Stimulated activated naive CD8-positive, alpha-beta T cell treated with anti-CD3 and anti-CD28 coated beads, Interleukin-15, Interleukin-2, amounts not matched to agents 100 ng/mL and 50 ng/mL, for 24 hours (primary cell): ENCODE data around the gene COL24A1.
A peak's percentile ranks its signal among the peaks of the same experiment; 100 is the strongest.
"Not testable (repeated sequence)": the region's sequence is repeated elsewhere in the genome, so short reads cannot be mapped to it uniquely, and the experiment has no call there.

ENCODE experiments used
- H3K27ac Mint-ChIP-seq: one replicate; pipeline ENCODE4 v1.8.0; 2021; ENCODE audit warnings: mild to moderate bottlenecking, mixed read lengths
- H3K27me3 Mint-ChIP-seq: one replicate; pipeline ENCODE4 v1.8.0; 2021; ENCODE audit warnings: mixed read lengths
- H3K36me3 Mint-ChIP-seq: one replicate; pipeline ENCODE4 v1.8.0; 2021; ENCODE audit warnings: low read depth, mixed read lengths
- H3K4me1 Mint-ChIP-seq: one replicate; pipeline ENCODE4 v1.8.0; 2021; ENCODE audit warnings: low read depth, mixed read lengths
- H3K4me3 Mint-ChIP-seq: one replicate; pipeline ENCODE4 v1.8.0; 2021; ENCODE audit warnings: mild to moderate bottlenecking, mixed read lengths
- H3K9me3 Mint-ChIP-seq: one replicate; pipeline ENCODE4 v1.8.0; 2021; ENCODE audit warnings: mixed read lengths

The COL24A1 gene

GRCh38 chr1:85714418-85715114 lies 442.0 kb downstream of the COL24A1 start:
- H3K4me3 Mint-ChIP-seq, H3K36me3 Mint-ChIP-seq, H3K27ac Mint-ChIP-seq, H3K4me1 Mint-ChIP-seq, H3K27me3 Mint-ChIP-seq, H3K9me3 Mint-ChIP-seq: not testable (repeated sequence)

- H3K36me3 Mint-ChIP-seq: peaks cover 22% of the 10 kb centered on the region
- H3K9me3 Mint-ChIP-seq: no peaks in the 10 kb centered on the region
- H3K27ac Mint-ChIP-seq: no peak overlapping the region
- H3K4me1 Mint-ChIP-seq: peaks cover 5% of the 10 kb centered on the region
- H3K4me3 Mint-ChIP-seq: no peak overlapping the region
- no peaks in the 10 kb centered on the region for H3K27me3 Mint-ChIP-seq
Observed at GRCh38 chr1:85708829-85709227, 447.7 kb downstream of the COL24A1 start.

- H3K9me3 Mint-ChIP-seq: no peaks in the 10 kb centered on the region
- no peak within 1 kb of the TSS for H3K27ac Mint-ChIP-seq
- peaks cover 28% of the 10 kb centered on the region for H3K36me3 Mint-ChIP-seq
- H3K4me1 Mint-ChIP-seq: peaks cover 11% of the 10 kb centered on the region
- no peaks in the 10 kb centered on the region for H3K27me3 Mint-ChIP-seq
- no peak within 1 kb of the TSS for H3K4me3 Mint-ChIP-seq
Observed at GRCh38 chr1:85707990-85708828, 448.4 kb downstream of the COL24A1 start, which contains the start of gene ZNHIT6. Gene ZNHIT6 (minus strand): TSS chr1:85708433. CDS start chr1:85708284, 149 bp downstream.

- Mint-ChIP-seq H3K4me1 (peaks cover 16% of the 10 kb centered on the region), H3K27me3 (no peaks in the 10 kb centered on the region), H3K27ac (no peak overlapping the region), H3K9me3 (no peaks in the 10 kb centered on the region), H3K4me3 (no peak overlapping the region), H3K36me3 (peaks cover 32% of the 10 kb centered on the region)
Observed at GRCh38 chr1:85707267-85707989, 449.1 kb downstream of the COL24A1 start.

- H3K4me1 Mint-ChIP-seq: peaks cover 18% of the 10 kb centered on the region
- peak overlapping the region; percentile 58 for H3K4me3 Mint-ChIP-seq
- H3K27ac Mint-ChIP-seq: no peak overlapping the region
- no peaks in the 10 kb centered on the region for H3K9me3 Mint-ChIP-seq
- no peaks in the 10 kb centered on the region for H3K27me3 Mint-ChIP-seq
- peaks cover 47% of the 10 kb centered on the region for H3K36me3 Mint-ChIP-seq
Observed at GRCh38 chr1:85705940-85706339, 450.6 kb downstream of the COL24A1 start.

DNA sequence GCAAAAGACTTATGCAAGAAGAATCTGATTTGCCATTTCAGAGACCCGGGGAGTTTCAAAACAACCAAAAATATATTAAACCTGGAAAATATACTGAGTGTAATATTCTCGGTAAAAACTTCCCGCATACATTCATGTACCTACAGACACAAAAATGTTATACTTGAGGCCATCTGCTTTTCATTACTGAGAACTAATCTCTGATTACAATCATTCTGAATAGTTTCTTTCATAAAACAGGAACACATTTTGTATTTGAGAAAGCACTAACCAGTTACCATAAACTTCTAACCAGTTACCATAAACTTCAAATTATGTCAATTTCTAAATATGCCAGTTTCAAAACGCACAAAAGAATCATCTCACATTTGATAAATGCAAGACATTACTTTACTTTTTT lies 456.1 kb downstream of the COL24A1 start:
- Mint-ChIP-seq H3K9me3 (no peaks in the 10 kb centered on the region), H3K36me3 (peaks cover 85% of the 10 kb centered on the region)

GRCh38 chr1:85697895-85698294 lies 458.7 kb downstream of the COL24A1 start:
- no peak overlapping the region for H3K4me3 Mint-ChIP-seq
- no peaks in the 10 kb centered on the region for H3K9me3 Mint-ChIP-seq
- no peaks in the 10 kb centered on the region for H3K27me3 Mint-ChIP-seq
- peaks cover 14% of the 10 kb centered on the region for H3K4me1 Mint-ChIP-seq
- peaks cover 82% of the 10 kb centered on the region for H3K36me3 Mint-ChIP-seq
- H3K27ac Mint-ChIP-seq: no peak overlapping the region

More for the DNA sequence above, 456.1 kb downstream of the COL24A1 start:
- Mint-ChIP-seq H3K27me3 (no peaks in the 10 kb centered on the region), H3K4me1 (peaks cover 24% of the 10 kb centered on the region), H3K27ac (no peak overlapping the region), H3K4me3 (no peak overlapping the region)

DNA sequence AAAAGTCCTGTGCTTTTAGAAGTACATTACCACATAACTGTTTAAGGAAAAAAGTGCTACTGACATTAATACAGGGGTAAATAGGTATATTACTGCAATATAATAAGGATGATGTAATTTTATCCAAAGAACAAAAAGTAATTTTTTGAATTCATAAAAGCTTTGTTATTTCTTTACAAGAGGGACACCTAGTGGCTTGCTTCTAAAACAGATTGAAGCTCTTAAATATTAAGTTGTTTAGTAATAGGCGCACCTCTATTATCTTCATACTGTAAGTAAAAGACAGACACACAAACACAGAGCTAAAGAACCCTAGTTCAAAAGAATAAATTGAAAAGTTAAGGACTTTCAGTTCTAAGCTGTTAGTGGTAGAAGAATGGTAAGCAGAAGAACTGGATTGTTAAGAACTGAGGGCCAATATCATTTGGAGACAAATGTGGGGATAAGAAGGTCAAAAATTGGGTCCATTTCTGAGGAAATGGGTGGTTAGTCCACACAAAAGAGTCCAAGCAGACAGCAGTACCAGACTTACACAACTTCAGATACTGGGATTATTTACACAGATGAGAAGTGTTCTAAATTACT lies 463.8 kb downstream of the COL24A1 start:
- Mint-ChIP-seq H3K4me1 (peaks cover 14% of the 10 kb centered on the region), H3K4me3 (no peak overlapping the region)

DNA sequence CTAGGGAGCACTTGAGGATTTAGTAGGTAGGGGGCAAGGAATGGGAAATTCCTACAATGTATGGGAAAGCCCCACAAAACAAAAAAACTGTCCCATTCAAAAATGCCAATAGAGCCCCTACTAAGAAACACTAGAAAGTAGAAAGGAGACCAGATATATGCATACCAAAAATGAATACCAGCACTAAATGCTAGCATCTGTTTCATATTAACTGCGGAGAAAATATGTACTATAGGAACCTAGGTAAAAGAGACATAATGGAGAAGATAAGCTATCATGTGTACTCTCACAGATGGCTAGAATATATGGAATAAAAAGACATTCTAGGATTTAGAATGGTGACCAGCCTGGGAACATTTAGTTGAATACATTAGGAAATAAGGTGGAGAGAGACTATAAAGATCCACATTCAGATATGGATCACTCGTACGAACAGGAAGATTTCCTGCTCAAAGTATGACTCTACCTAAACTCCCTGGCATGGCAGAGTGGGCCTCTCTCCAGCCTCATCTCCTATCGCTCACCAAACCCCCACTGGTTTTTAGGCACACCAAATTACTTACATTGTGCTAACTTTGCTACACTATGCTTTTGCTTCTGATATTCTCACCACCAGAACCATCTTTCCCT lies 466.7 kb downstream of the COL24A1 start:
- Mint-ChIP-seq H3K9me3 (no peaks in the 10 kb centered on the region), H3K4me3 (no peak overlapping the region), H3K27ac (no peak overlapping the region), H3K36me3 (peaks cover 59% of the 10 kb centered on the region), H3K27me3 (no peaks in the 10 kb centered on the region), H3K4me1 (peaks cover 14% of the 10 kb centered on the region)

More for the DNA sequence above, 463.8 kb downstream of the COL24A1 start:
- Mint-ChIP-seq H3K27me3 (no peaks in the 10 kb centered on the region), H3K9me3 (no peaks in the 10 kb centered on the region), H3K27ac (no peak overlapping the region), H3K36me3 (peaks cover 67% of the 10 kb centered on the region)

GRCh38 chr1:85683292-85684025 lies 473.1 kb downstream of the COL24A1 start:
- H3K36me3 Mint-ChIP-seq: peaks cover 42% of the 10 kb centered on the region
- no peaks in the 10 kb centered on the region for H3K4me1 Mint-ChIP-seq
- no peak overlapping the region for H3K4me3 Mint-ChIP-seq
- no peaks in the 10 kb centered on the region for H3K9me3 Mint-ChIP-seq
- no peak overlapping the region for H3K27ac Mint-ChIP-seq
- H3K27me3 Mint-ChIP-seq: no peaks in the 10 kb centered on the region

GRCh38 chr1:85681087-85681486 lies 475.5 kb downstream of the COL24A1 start:
- Mint-ChIP-seq H3K27ac (no peak overlapping the region), H3K36me3 (peaks cover 44% of the 10 kb centered on the region), H3K4me1 (no peaks in the 10 kb centered on the region), H3K9me3 (no peaks in the 10 kb centered on the region), H3K27me3 (no peaks in the 10 kb centered on the region), H3K4me3 (no peak overlapping the region)
